GM12865 (cell line): ENCODE measurements around the gene KDM4B.

Experiments used
- DNase-seq: peaks from one replicate; pipeline ENCODE4 v3.0.0; 2010; ENCODE audit warnings: low read depth
- H3K4me3 ChIP-seq: 2 replicates; pipeline ENCODE4 v1.5.1; 2011; ENCODE audit warnings: mild to moderate bottlenecking, low read depth, low read length, control low read depth
- TF ChIP-seq, protein P1 (sequence below): IDR thresholded peaks from 2 replicates; pipeline ENCODE4 v1.5.1; 2011; ENCODE audit warnings: low read length, control low read depth, low read depth, inconsistent platforms; ENCODE audit not compliant: insufficient read depth; ENCODE audit errors: missing control alignments

Gene KDM4B

DNA sequence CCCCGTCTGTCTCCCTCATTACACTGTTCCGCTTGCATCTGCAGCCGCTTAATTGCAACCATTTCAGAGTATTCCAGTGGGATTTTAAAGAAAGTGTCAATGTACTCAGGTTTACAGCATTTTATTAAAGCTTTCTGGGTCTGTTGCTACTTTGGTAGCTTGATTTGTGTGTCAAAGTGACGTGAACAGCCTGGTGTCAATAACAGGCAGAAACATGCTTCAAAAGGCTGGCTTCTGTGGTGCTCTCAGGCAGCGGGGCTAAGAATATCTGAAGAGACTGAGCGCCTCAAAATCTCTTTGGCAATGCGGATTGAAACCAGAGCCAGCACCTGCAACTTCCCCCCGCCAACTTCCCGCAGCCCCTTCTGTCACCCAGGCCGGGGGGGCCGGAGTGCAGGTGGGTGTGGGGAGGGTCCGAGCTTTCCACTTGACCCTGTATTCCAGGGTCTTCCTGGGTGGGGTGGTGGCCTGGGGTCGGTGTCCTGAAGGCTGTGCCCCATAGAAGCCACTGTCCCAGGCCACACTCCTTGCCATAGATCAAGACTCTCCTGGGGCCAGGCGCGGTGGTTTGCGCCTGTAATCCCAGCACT lies 81.2 kb downstream of the KDM4B start:
- DNase-seq = no peak
- no peak overlapping the region for H3K4me3 ChIP-seq
- TF ChIP-seq, protein P1, sequence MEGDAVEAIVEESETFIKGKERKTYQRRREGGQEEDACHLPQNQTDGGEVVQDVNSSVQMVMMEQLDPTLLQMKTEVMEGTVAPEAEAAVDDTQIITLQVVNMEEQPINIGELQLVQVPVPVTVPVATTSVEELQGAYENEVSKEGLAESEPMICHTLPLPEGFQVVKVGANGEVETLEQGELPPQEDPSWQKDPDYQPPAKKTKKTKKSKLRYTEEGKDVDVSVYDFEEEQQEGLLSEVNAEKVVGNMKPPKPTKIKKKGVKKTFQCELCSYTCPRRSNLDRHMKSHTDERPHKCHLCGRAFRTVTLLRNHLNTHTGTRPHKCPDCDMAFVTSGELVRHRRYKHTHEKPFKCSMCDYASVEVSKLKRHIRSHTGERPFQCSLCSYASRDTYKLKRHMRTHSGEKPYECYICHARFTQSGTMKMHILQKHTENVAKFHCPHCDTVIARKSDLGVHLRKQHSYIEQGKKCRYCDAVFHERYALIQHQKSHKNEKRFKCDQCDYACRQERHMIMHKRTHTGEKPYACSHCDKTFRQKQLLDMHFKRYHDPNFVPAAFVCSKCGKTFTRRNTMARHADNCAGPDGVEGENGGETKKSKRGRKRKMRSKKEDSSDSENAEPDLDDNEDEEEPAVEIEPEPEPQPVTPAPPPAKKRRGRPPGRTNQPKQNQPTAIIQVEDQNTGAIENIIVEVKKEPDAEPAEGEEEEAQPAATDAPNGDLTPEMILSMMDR = no peak

DNA sequence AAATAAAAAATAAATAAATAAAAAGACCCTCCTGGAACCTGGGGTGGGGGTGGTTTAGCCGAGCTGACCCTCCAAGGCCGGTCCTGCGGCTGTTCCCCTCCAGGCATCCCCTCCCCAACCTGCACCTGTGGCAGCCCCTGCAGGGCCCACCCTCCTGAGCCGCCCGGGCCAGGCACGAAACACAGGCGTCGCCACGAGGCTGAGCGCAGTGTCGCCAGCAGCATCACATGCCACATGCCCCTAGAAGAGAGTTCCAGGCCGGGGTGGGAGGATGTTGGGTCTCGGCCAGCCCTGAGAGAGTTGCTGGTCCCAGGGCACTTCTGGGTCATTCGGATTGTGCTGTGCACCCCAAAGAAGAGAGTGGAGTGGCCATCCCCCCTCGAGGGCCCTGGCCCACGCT lies 82.0 kb downstream of the KDM4B start:
- TF ChIP-seq, protein P1 = no peak
- no peak for DNase-seq

DNA sequence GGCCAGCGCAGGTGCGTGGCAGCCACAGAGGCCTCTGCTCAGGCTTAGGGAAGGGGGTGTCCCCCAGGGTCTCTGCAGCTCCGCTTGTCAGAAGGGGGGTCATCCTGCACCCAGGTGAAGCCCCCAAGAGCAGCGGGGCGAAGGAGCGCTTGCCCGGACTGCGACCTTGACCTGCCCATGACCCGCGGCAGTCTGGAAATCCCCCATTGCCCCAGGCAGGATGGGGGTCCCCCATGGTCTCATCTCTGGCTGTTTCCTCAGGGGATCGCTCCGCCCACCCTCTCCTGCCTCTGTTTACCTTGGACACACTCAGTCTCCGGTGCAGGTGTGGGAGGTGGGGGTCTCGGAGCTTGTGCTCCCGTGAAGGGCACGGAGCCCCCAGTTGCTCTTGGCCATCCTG lies 82.7 kb downstream of the KDM4B start:
- no peak for DNase-seq
- TF ChIP-seq, protein P1 = no peak
- H3K4me3 ChIP-seq = no peak overlapping the region

More for the DNA sequence above, 82.0 kb downstream of the KDM4B start:
- no peak overlapping the region for H3K4me3 ChIP-seq

DNA sequence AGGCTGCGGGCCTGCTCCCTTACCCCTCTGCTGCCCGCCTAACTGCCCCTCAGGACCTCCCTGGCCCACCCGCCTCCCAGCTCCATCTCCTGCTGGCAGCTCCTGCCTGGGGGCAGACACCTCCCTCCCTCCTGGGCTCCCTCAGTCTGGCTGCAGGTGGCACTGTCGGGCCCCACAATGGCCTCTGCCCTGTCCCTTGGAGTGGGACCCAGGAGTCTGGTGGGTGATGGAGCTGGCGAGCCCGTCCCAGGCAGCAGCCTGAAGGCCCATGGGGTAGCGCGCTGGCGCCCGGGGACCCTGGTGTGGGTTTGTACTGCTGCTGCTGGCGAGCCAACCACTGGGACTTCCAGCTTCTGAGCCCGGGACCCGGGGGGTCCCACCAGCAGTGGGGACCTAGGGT lies 83.6 kb downstream of the KDM4B start:
- TF ChIP-seq, protein P1 = no peak
- DNase-seq = no peak
- H3K4me3 ChIP-seq = no peak overlapping the region

DNA sequence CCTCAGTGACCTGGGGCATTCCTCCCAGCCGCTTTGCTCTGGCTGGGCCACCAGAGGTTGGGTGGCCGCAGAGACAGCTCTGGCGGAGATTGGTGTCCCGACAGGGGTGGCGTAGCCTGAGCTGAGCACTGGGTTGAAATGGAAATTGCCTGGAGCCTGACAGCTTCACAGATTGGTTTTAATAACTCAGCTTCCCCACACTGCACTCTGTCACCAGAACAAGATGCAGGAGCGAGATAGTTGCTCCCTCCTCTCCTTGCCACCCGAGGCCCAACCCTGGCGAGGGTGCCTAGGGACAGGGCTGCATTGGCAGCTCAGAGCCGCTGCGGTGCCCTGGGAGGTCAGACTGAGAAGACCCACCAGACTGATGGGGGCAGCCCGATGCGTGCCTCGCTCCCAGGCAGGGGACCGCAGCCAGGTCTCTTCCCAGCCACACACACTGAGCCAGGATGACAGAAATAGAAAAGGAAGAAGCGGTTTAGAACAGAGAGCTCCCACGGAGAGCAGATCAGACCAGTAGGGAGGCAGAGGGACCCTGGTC lies 84.1 kb downstream of the KDM4B start:
- H3K4me3 ChIP-seq = no peak overlapping the region
- no peak for DNase-seq
- TF ChIP-seq, protein P1 = no peak

DNA sequence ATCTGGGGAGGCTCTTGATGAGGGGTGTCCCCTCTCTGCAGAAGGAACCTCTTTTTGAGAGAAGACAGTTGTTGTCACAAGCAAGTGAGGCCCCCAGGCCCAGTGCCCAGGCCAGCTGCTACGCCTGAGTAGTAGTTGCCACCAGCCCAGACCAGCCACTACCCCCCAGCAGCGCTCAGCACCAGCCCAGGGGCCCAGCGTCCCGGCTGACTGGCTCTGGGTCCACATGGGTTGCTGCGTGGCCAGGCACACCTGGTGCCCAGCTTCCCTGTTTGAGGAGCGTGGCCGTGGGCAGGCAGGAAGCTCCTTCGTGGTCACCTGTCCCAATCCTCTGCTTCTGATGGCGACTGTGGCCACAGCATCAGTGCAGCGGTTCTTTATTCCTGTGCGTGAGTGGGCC lies 84.7 kb downstream of the KDM4B start:
- TF ChIP-seq, protein P1 = no peak
- no peak for DNase-seq
- H3K4me3 ChIP-seq = no peak overlapping the region
